ENCODE results near the gene IL10. TPM values are rescaled to one million over a fixed set of nuclear protein-coding genes. Genes with fewer than 3 reads are reported as not detected.

Gene IL10
- total RNA-seq, 1 experiment from 2014 or later, result not detected

DNA sequence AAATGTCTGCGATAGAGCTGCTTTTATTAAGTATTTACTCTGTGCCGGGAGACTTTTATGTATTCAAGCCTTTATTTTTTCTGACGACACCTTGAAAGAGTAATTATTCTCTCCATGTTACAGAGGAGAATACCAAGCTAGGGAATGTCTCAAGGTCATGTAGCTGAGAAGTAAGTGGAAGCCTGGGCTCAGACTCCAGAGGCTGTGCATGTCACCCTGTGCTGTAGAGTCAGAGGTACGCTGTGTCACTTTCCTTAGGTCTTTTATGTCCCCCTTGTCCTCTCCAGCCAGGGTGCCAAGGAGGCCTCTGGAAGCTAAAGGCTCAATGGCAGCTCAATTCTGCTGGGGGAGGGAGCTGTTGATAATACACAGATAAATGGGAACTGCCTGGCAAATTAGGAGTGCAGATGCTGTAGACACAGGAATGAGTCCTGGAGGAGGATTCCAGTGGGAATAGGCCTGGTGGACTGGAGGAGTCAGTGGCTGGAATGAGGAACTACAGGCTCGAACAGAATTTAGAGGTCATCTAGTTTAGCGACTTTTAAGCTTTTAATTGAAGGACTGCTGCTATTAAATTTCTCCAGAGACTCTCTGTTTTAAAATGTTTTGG is 11.0 kb downstream of the IL10 start:
- Mint-ChIP-seq H3K4me3 (ENCODE audit: low read depth, unreplicated experiment) (no peak overlapping the region), H3K4me1 (ENCODE audit: low read depth, unreplicated experiment) (peaks cover 5% of the 10 kb centered on the region), H3K9me3 (ENCODE audit: low read depth, unreplicated experiment) (no peaks in the 10 kb centered on the region), H3K27ac (ENCODE audit: unreplicated experiment) (no peak overlapping the region), H3K27me3 (ENCODE audit: unreplicated experiment) (peaks cover 26% of the 10 kb centered on the region), H3K36me3 (ENCODE audit: insufficient read depth, unreplicated experiment) (no peaks in the 10 kb centered on the region)
- TF ChIP-seq, protein P1, sequence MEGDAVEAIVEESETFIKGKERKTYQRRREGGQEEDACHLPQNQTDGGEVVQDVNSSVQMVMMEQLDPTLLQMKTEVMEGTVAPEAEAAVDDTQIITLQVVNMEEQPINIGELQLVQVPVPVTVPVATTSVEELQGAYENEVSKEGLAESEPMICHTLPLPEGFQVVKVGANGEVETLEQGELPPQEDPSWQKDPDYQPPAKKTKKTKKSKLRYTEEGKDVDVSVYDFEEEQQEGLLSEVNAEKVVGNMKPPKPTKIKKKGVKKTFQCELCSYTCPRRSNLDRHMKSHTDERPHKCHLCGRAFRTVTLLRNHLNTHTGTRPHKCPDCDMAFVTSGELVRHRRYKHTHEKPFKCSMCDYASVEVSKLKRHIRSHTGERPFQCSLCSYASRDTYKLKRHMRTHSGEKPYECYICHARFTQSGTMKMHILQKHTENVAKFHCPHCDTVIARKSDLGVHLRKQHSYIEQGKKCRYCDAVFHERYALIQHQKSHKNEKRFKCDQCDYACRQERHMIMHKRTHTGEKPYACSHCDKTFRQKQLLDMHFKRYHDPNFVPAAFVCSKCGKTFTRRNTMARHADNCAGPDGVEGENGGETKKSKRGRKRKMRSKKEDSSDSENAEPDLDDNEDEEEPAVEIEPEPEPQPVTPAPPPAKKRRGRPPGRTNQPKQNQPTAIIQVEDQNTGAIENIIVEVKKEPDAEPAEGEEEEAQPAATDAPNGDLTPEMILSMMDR (IDR thresholded peaks at IDR 0.05; ENCODE audit: unreplicated experiment), result no peak
- BruUV-seq (replicated peaks), result no TSS peak
- DNase-seq, result no peak
- intact Hi-C loops (cut with micrococcal nuclease; ENCODE audit: unreplicated experiment), result no loop called here
- CTCF ChIA-PET, result interaction anchor here (1.2 kb wide), 1 partner anchor 308 kb away, joined by 14 read pairs; no protein-coding TSS in a partner anchor

GRCh38 chr1:206760590-206760989 is 11.7 kb downstream of the IL10 start:
- no TSS peak for BruUV-seq (replicated peaks)
- Mint-ChIP-seq H3K27ac (ENCODE audit: unreplicated experiment) (no peak overlapping the region), H3K36me3 (ENCODE audit: insufficient read depth, unreplicated experiment) (no peaks in the 10 kb centered on the region), H3K9me3 (ENCODE audit: low read depth, unreplicated experiment) (no peaks in the 10 kb centered on the region), H3K4me3 (ENCODE audit: low read depth, unreplicated experiment) (no peak overlapping the region), H3K27me3 (ENCODE audit: unreplicated experiment) (peaks cover 26% of the 10 kb centered on the region), H3K4me1 (ENCODE audit: low read depth, unreplicated experiment) (no peaks in the 10 kb centered on the region)
- intact Hi-C loops (cut with micrococcal nuclease; ENCODE audit: unreplicated experiment), result no loop called here
- DNase-seq, result no peak
- CTCF ChIA-PET, result no interaction called here
- TF ChIP-seq, protein P1 (IDR thresholded peaks at IDR 0.05; ENCODE audit: unreplicated experiment), result no peak

GRCh38 chr1:206757524-206758266 is 14.6 kb downstream of the IL10 start:
- Mint-ChIP-seq H3K4me1 (ENCODE audit: low read depth, unreplicated experiment) (no peaks in the 10 kb centered on the region), H3K27ac (ENCODE audit: unreplicated experiment) (no peak overlapping the region), H3K36me3 (ENCODE audit: insufficient read depth, unreplicated experiment) (no peaks in the 10 kb centered on the region), H3K4me3 (ENCODE audit: low read depth, unreplicated experiment) (no peak overlapping the region), H3K27me3 (ENCODE audit: unreplicated experiment) (peaks cover 31% of the 10 kb centered on the region), H3K9me3 (ENCODE audit: low read depth, unreplicated experiment) (no peaks in the 10 kb centered on the region)
- BruUV-seq (replicated peaks), result no TSS peak
- CTCF ChIA-PET, result no interaction called here
- no peak for DNase-seq
- TF ChIP-seq, protein P1 (IDR thresholded peaks at IDR 0.05; ENCODE audit: unreplicated experiment), result no peak
- intact Hi-C loops (cut with micrococcal nuclease; ENCODE audit: unreplicated experiment), result no loop called here

- TF ChIP-seq, protein P1 (IDR thresholded peaks at IDR 0.05; ENCODE audit: unreplicated experiment), result no peak
- H3K27ac Mint-ChIP-seq (ENCODE audit: unreplicated experiment), result no peak overlapping the region
- no peak overlapping the region for H3K4me3 Mint-ChIP-seq (ENCODE audit: low read depth, unreplicated experiment)
- BruUV-seq (replicated peaks), result no TSS peak
- peaks cover 57% of the 10 kb centered on the region for H3K27me3 Mint-ChIP-seq (ENCODE audit: unreplicated experiment)
- CTCF ChIA-PET, result interaction anchor here (0.7 kb wide), 1 partner anchor 8 kb away, joined by 5 read pairs; no protein-coding TSS in a partner anchor
- DNase-seq, result no peak
- H3K9me3 Mint-ChIP-seq (ENCODE audit: low read depth, unreplicated experiment), result no peaks in the 10 kb centered on the region
- intact Hi-C loops (cut with micrococcal nuclease; ENCODE audit: unreplicated experiment), result no loop called here
- no peaks in the 10 kb centered on the region for H3K36me3 Mint-ChIP-seq (ENCODE audit: insufficient read depth, unreplicated experiment)
- H3K4me1 Mint-ChIP-seq (ENCODE audit: low read depth, unreplicated experiment), result no peaks in the 10 kb centered on the region
Measured at GRCh38 chr1:206754011-206754410, 18.3 kb downstream of the IL10 start.
